ENCODE results near the gene ZNF428. TPM values are rescaled to one million over a fixed set of nuclear protein-coding genes. Genes with fewer than 3 reads are reported as not detected.

The ZNF428 gene
- total and polyA plus RNA-seq, 2 experiments from 2014 or later = 87.2 to 207 TPM

DNA sequence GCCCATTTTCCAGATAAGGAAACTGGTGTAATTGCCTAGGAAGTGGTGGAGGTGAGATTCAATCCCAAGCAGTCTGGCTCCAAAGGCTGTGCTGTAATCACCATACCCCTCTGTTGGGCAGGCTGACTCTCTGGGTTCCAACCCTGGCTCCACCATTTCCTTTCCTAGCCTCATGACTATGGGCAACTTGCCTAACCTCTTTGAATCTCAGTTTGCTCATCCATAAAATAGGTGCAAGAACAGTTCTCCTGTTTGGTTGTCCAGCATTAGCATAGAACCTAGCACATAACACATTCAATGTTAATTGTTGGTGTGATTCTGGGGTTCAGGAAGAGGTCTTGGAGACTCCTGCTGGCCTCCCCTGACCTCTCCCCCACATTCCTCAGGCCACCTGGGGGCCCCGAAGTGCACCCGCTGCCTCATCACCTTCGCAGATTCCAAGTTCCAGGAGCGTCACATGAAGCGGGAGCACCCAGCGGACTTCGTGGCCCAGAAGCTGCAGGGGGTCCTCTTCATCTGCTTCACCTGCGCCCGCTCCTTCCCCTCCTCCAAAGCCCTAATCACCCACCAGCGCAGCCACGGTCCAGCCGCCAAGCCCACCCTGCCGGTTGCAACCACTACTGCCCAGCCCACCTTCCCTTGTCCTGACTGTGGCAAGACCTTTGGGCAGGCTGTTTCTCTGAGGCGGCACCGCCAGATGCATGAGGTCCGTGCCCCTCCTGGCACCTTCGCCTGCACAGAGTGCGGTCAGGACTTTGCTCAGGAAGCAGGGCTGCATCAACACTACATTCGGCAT lies 20.8 kb downstream of the ZNF428 start:
- H3K4me1 ChIP-seq (ENCODE audit: low read depth) = peaks cover 3% of the 10 kb centered on the region
- no peaks in the 10 kb centered on the region for H3K27me3 ChIP-seq
- H3K4me3 ChIP-seq = no peak overlapping the region
- no peaks in the 10 kb centered on the region for H3K9me3 ChIP-seq (ENCODE audit: low read depth)
- no peak overlapping the region for H3K27ac ChIP-seq
- TF ChIP-seq, protein P1, sequence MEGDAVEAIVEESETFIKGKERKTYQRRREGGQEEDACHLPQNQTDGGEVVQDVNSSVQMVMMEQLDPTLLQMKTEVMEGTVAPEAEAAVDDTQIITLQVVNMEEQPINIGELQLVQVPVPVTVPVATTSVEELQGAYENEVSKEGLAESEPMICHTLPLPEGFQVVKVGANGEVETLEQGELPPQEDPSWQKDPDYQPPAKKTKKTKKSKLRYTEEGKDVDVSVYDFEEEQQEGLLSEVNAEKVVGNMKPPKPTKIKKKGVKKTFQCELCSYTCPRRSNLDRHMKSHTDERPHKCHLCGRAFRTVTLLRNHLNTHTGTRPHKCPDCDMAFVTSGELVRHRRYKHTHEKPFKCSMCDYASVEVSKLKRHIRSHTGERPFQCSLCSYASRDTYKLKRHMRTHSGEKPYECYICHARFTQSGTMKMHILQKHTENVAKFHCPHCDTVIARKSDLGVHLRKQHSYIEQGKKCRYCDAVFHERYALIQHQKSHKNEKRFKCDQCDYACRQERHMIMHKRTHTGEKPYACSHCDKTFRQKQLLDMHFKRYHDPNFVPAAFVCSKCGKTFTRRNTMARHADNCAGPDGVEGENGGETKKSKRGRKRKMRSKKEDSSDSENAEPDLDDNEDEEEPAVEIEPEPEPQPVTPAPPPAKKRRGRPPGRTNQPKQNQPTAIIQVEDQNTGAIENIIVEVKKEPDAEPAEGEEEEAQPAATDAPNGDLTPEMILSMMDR (IDR thresholded peaks at IDR 0.05; ENCODE audit: low read depth, low read length) = no peak
- peaks cover 3% of the 10 kb centered on the region for H3K36me3 ChIP-seq
- DNase-seq (ENCODE audit: low read depth in 1 of 2, low spot score in 1 of 2) = no peak

DNA sequence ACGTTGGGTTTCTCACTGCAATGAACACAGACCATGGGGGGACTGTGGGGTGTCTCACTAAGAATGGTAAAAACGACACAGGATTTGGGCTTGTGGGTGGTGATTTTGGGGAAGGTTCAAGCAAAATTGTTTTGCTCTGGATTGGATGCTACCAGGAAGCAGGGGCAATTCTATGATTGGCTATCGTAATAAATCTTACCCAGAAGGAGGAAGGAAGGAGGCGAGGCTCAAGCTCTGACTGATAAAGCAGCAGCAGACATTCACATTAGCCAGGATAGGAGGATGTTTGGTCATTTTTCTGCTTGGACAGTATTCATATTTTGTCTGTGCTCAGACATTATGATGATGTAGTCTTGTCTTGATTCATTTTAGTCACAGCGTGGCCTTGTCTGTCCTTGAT lies 21.6 kb downstream of the ZNF428 start:
- DNase-seq (ENCODE audit: low read depth in 1 of 2, low spot score in 1 of 2) = no peak
- H3K4me1 ChIP-seq (ENCODE audit: low read depth) = peaks cover 3% of the 10 kb centered on the region
- H3K9me3 ChIP-seq (ENCODE audit: low read depth) = no peaks in the 10 kb centered on the region
- TF ChIP-seq, protein P1 (IDR thresholded peaks at IDR 0.05; ENCODE audit: low read depth, low read length) = no peak
- H3K4me3 ChIP-seq = no peak overlapping the region
- H3K27me3 ChIP-seq = no peaks in the 10 kb centered on the region
- H3K36me3 ChIP-seq = peaks cover 3% of the 10 kb centered on the region
- no peak overlapping the region for H3K27ac ChIP-seq

DNA sequence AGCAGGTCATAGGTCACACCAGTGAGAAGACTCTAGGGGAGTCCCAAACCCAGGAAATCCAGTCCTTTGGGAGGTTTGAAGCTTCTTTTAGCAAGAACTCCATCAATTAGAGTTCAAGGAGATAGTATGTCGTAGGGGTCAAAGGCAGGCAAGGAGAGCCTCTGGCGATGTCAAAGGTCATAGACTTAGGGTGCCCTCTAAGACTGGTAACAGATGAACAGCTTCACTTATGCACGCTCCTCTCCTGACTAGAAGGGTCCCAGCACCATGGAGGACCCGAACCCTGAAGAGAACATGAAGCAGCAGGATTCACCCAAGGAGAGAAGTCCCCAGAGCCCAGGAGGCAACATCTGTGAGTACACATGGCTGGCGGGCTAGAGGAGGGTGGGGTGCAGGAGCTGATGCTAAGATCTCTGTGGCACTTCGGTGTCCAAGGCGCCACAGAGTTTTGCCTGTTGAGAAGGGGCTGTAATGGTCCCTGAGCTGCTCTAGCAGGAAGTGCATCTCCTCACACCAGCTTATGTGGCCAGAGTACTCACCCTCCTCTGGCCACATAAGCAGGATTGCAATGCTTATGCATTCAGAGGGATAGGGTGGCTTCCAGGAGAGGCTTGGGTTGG lies 22.5 kb downstream of the ZNF428 start:
- no peak for DNase-seq (ENCODE audit: low read depth in 1 of 2, low spot score in 1 of 2)
- Histone ChIP-seq H3K27me3 (no peaks in the 10 kb centered on the region), H3K36me3 (peaks cover 3% of the 10 kb centered on the region), H3K4me3 (peak overlapping the region; percentile 56), H3K9me3 (ENCODE audit: low read depth) (no peaks in the 10 kb centered on the region), H3K4me1 (ENCODE audit: low read depth) (peaks cover 3% of the 10 kb centered on the region), H3K27ac (peak overlapping the region; percentile 99)
- TF ChIP-seq, protein P1 (IDR thresholded peaks at IDR 0.05; ENCODE audit: low read depth, low read length) = no peak

DNA sequence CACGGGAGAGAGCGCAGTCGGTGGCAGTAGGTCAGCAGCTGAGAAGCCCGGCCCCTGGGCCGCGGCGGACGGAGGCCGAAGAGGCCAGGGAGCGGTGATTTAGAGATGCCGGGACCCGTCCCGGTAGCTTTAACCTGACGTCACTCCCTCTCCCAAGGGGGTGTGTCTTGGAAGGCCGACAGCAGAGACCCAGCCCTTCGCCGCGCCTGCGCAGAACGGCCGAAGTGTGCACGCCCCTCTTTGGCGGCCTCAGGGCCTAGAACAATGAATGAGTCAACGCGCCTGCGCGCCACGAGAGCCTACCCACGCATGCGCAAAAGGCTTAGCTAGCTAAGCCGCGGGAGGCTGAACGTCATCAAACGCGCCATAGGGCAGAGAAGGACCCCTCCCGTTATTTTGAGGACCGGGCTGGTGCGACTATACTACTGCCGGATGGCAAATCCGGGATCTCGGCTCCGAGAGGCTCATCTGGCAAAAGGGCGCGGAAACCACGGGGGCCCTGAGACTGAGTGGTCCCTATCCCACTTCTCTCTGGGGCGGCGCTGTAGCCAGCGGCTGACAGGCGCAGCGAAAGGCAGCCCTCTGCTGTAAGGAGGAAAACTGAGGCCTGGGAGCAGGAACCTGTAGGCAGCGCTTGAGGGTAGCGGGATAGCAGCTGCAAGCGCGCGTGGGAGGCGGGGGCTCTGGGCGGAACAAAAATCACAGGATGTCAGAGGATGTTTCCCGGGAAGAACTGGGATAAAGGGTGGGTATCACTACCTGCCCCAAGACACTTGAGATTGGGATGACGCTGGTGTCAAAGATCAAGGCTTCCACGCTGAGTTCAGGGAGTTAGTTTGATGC lies 23.2 kb downstream of the ZNF428 start, which contains the start of the genes IRGQ and ZNF576:
Gene IRGQ, minus strand, starts transcription at position 136 of the 843 bp plus-strand sequence. CDS start 796 bp downstream, outside the sequence.
Gene ZNF576, plus strand, starts transcription at position 597 of the 843 bp plus-strand sequence. CDS start 514 bp downstream, outside the sequence.
- peaks cover 3% of the 10 kb centered on the region for H3K36me3 ChIP-seq
- no peaks in the 10 kb centered on the region for H3K27me3 ChIP-seq
- peak; percentile 100 for DNase-seq (ENCODE audit: low read depth in 1 of 2, low spot score in 1 of 2)
- TF ChIP-seq, protein P1 (IDR thresholded peaks at IDR 0.05; ENCODE audit: low read depth, low read length) = no peak
- peak within 1 kb of the TSS; percentile 56 for H3K4me3 ChIP-seq
- peak within 1 kb of the TSS; percentile 99 for H3K27ac ChIP-seq
- H3K4me1 ChIP-seq (ENCODE audit: low read depth) = peaks cover 3% of the 10 kb centered on the region
- H3K9me3 ChIP-seq (ENCODE audit: low read depth) = no peaks in the 10 kb centered on the region

DNA sequence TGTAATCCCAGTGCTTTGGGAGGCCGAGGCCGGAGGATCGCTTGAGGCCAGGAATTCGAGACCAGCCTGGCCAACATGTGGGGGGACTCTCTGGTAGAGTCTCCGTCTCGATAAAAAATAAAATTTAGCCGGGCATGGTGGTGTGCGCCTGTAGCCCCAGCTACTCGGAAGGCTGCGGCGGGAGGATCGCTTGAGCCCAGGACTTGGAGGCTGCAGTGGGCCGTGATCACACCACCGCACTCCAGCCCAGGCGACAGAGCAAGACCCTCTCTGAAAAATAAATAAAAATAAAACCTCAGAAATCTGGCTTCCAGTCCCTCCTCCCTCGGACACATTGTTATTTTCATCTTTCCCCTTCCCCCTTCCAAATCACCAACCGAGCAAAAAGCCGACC lies 23.8 kb downstream of the ZNF428 start:
- TF ChIP-seq, protein P1 (IDR thresholded peaks at IDR 0.05; ENCODE audit: low read depth, low read length) = no peak
- no peaks in the 10 kb centered on the region for H3K27me3 ChIP-seq
- DNase-seq (ENCODE audit: low read depth in 1 of 2, low spot score in 1 of 2) = no peak
- H3K9me3 ChIP-seq (ENCODE audit: low read depth) = no peaks in the 10 kb centered on the region
- peaks cover 3% of the 10 kb centered on the region for H3K36me3 ChIP-seq
- peak overlapping the region; percentile 52 for H3K4me3 ChIP-seq
- peaks cover 3% of the 10 kb centered on the region for H3K4me1 ChIP-seq (ENCODE audit: low read depth)
- H3K27ac ChIP-seq = peak overlapping the region; percentile 85
